HL-60 (cell line): Measurements from ENCODE around the gene LUC7L.

ENCODE experiments used
- DNase-seq, 2 experiments: peaks; one replicate each; pipeline ENCODE4 v3.0.0-alpha.2; 2010 to 2020; ENCODE audit warnings: low read depth in 1 of 2, low spot score in 1 of 2
- H3K27ac ChIP-seq: fragments of 250-450 bp; sonication (Bioruptor Pico); replicated peaks from 2 replicates; pipeline ENCODE4 v1.5.1; 2020; ENCODE audit warnings: mild to moderate bottlenecking, moderate library complexity
- H3K27me3 ChIP-seq: fragments of 250-450 bp; sonication (Bioruptor Pico); 2 replicates; pipeline ENCODE4 v1.5.1; 2021; ENCODE audit warnings: mild to moderate bottlenecking, moderate library complexity; ENCODE audit not compliant: insufficient read depth, poor library complexity, severe bottlenecking
- H3K4me3 ChIP-seq: replicated peaks from 2 replicates; pipeline ENCODE4 v1.5.1; 2011; ENCODE audit warnings: mild to moderate bottlenecking, control low read depth, low read length; ENCODE audit not compliant: insufficient read depth
- GABPA ChIP-seq: IDR thresholded peaks from 2 replicates; pipeline ENCODE4 v1.6.1; 2012; ENCODE audit warnings: low read depth
- POLR2AphosphoS5 ChIP-seq: IDR thresholded peaks from 2 replicates; pipeline ENCODE4 v1.6.1; 2012; ENCODE audit warnings: low read depth
- REST ChIP-seq: IDR thresholded peaks from 2 replicates; pipeline ENCODE4 v1.6.1; 2012; ENCODE audit warnings: low read depth; ENCODE audit not compliant: insufficient replicate concordance
- SPI1 ChIP-seq: IDR thresholded peaks from 2 replicates; pipeline ENCODE4 v1.6.1; 2012; ENCODE audit warnings: low read depth, mild to moderate bottlenecking, borderline replicate concordance
- TF ChIP-seq, protein P1 (sequence below): IDR thresholded peaks from one replicate; pipeline ENCODE4 v1.5.1; 2011; ENCODE audit warnings: low read length, control low read depth, inconsistent platforms; ENCODE audit not compliant: insufficient read depth

Gene LUC7L

DNA sequence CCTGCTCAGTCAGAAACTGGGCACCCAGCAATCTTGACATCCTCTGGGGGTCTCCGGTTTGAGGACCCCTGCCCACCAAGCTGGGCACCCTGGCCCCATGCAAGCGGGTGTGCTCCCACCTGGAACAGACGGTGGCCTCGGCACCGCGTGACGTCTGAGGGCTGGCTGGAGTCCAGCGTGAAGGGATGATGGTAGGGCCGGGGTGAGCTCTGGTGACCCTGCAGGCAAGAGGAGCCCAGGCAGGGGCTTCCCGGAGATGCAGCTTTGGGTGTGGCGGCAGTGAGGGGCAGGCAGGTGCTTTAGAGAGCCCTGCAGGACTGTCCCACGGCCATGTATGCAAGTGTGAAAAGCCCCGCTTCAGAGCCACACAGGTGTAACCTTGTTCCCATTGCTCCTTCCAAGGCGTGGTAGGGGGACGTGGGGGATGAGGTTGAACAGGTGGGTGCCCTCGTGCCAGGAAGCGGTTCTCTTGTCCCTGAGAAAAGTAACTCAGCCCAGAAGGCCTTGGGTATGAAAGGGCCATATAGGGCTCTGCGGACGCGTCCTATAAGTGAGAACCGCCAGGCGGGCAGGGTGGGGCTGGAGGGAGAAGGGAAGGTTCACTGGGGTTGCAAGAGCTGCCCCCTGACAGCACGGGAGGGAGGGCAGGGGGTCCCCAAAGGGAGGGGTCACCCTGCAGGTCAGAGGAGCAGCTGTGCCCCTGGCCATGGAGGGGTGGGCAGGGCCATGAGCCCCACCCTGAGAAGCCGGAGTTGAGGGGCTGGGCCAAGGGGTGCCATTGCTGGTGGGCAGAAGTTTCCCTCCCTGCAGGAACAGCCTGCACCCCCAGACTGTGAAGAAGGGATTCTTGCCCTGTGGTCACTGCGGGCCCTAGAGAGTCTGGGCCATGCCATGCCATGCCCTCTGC lies 37.3 kb upstream of the LUC7L start:
- TF ChIP-seq, protein P1, sequence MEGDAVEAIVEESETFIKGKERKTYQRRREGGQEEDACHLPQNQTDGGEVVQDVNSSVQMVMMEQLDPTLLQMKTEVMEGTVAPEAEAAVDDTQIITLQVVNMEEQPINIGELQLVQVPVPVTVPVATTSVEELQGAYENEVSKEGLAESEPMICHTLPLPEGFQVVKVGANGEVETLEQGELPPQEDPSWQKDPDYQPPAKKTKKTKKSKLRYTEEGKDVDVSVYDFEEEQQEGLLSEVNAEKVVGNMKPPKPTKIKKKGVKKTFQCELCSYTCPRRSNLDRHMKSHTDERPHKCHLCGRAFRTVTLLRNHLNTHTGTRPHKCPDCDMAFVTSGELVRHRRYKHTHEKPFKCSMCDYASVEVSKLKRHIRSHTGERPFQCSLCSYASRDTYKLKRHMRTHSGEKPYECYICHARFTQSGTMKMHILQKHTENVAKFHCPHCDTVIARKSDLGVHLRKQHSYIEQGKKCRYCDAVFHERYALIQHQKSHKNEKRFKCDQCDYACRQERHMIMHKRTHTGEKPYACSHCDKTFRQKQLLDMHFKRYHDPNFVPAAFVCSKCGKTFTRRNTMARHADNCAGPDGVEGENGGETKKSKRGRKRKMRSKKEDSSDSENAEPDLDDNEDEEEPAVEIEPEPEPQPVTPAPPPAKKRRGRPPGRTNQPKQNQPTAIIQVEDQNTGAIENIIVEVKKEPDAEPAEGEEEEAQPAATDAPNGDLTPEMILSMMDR, result no peak
- TF ChIP-seq POLR2AphosphoS5 (no peak), REST (no peak), SPI1 (no peak), GABPA (no peak)
- no peak for DNase-seq
- H3K27me3 ChIP-seq, result peaks cover 3% of the 10 kb centered on the region
- H3K27ac ChIP-seq, result no peak overlapping the region
- no peak overlapping the region for H3K4me3 ChIP-seq

- no peak overlapping the region for H3K4me3 ChIP-seq
- no peak for DNase-seq
- TF ChIP-seq REST (no peak), SPI1 (no peak), GABPA (no peak), POLR2AphosphoS5 (no peak)
- TF ChIP-seq, protein P1, result no peak
Measured at GRCh38 chr16:265711-266110, 36.5 kb upstream of the LUC7L start.

DNA sequence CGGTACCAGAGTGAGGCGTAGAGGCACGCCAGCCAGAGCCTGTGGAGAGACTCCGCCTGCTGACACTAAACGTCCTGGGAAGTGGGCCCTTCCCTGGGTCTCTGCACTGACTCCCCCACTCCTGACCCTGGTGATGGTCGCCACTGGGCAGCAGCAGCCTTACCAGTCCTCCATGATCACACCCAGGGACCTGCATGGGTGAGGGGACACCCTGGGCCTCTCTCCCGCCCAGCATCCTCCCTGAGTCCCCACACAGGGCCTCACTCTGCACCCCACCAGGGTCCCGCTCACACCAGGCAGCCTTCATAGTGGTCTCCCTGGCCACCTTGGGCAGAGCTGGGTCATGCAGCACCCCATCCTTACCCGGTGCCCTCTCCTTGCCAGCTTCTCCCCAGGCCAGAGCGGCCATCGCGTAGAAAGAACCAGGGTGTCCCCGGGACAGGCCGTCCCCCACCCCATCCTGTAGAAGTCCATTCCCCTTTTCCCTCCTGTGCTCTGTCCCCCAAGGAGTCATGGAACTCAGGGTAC lies 35.8 kb upstream of the LUC7L start:
- DNase-seq, result no peak
- Histone ChIP-seq H3K27me3 (peaks cover 3% of the 10 kb centered on the region), H3K27ac (no peak overlapping the region), H3K4me3 (no peak overlapping the region)
- no peak for TF ChIP-seq GABPA
- no peak for TF ChIP-seq REST
- TF ChIP-seq, protein P1, result no peak
- no peak for TF ChIP-seq POLR2AphosphoS5
- TF ChIP-seq SPI1, result no peak

More at GRCh38 chr16:265711-266110, 36.5 kb upstream of the LUC7L start:
- H3K27ac ChIP-seq, result no peak overlapping the region
- peaks cover 3% of the 10 kb centered on the region for H3K27me3 ChIP-seq
